GM19193 (cell line): ENCODE data around the gene FOXA2.

Experiments used
- POLR2A ChIP-seq: IDR thresholded peaks from 4 replicates; pipeline ENCODE4 v1.6.1; 2011; ENCODE audit not compliant: insufficient read depth, insufficient read length; ENCODE audit errors: extremely low read depth

FOXA2 gene

GRCh38 chr20:22584522-22584921, at the start of gene FOXA2:
Gene FOXA2 (minus strand): TSS chr20:22584572. CDS start chr20:22584278, 294 bp downstream.
- TF ChIP-seq POLR2A = no peak

GRCh38 chr20:22630701-22631100, 46.3 kb upstream of the FOXA2 start:
- TF ChIP-seq POLR2A = no peak

GRCh38 chr20:22629927-22630326, 45.6 kb upstream of the FOXA2 start:
- no peak for TF ChIP-seq POLR2A

- no peak for TF ChIP-seq POLR2A
These were observed 45.1 kb upstream of the FOXA2 start for GRCh38 chr20:22629447-22629846.

GRCh38 chr20:22626496-22626895, 42.1 kb upstream of the FOXA2 start:
- no peak for TF ChIP-seq POLR2A

- no peak for TF ChIP-seq POLR2A
These were observed 38.8 kb upstream of the FOXA2 start for GRCh38 chr20:22623211-22623610.

- no peak for TF ChIP-seq POLR2A
These were observed 36.0 kb upstream of the FOXA2 start for GRCh38 chr20:22620342-22620741.

GRCh38 chr20:22619806-22620205, 35.4 kb upstream of the FOXA2 start:
- TF ChIP-seq POLR2A = no peak

GRCh38 chr20:22619272-22619671, 34.9 kb upstream of the FOXA2 start:
- TF ChIP-seq POLR2A = no peak

GRCh38 chr20:22617160-22617559, 32.8 kb upstream of the FOXA2 start:
- TF ChIP-seq POLR2A = no peak

GRCh38 chr20:22616551-22616950, 32.2 kb upstream of the FOXA2 start:
- TF ChIP-seq POLR2A = no peak

GRCh38 chr20:22615425-22615824, 31.1 kb upstream of the FOXA2 start:
- TF ChIP-seq POLR2A = no peak

GRCh38 chr20:22611636-22612035, 27.3 kb upstream of the FOXA2 start:
- no peak for TF ChIP-seq POLR2A

- TF ChIP-seq POLR2A = no peak
These were observed 23.3 kb upstream of the FOXA2 start for GRCh38 chr20:22607695-22608094.

GRCh38 chr20:22604815-22605214, 20.4 kb upstream of the FOXA2 start:
- TF ChIP-seq POLR2A = no peak

GRCh38 chr20:22601361-22602141, 17.2 kb upstream of the FOXA2 start:
- TF ChIP-seq POLR2A = no peak

GRCh38 chr20:22597303-22597702, 12.9 kb upstream of the FOXA2 start:
- TF ChIP-seq POLR2A = no peak
